Bronchial epithelial cell (primary cell): Measurements from ENCODE around the gene NANOS2. TPM values are rescaled to one million over a fixed set of nuclear protein-coding genes. Genes with fewer than 3 reads are reported as not detected.
A peak's percentile ranks its signal among the peaks of the same experiment; 100 is the strongest.

Experiments
- DNase-seq: peaks from one replicate; pipeline ENCODE4 v3.0.0-alpha.2; 2010; ENCODE audit warnings: low read depth
- FAIRE-seq: peaks from 2 replicates; lab custom pipeline; 2011; peaks lifted over from hg19 to GRCh38; lab: Jason Lieb, UNC
- H3K27me3 ChIP-seq: 2 replicates; pipeline ENCODE4 v1.5.1; 2011; ENCODE audit warnings: low read length; ENCODE audit not compliant: control insufficient read depth, insufficient read depth
- H3K36me3 ChIP-seq: 2 replicates; pipeline ENCODE4 v1.5.1; 2011; ENCODE audit warnings: low read length; ENCODE audit not compliant: control insufficient read depth, insufficient read depth
- H3K4me3 ChIP-seq: 2 replicates; pipeline ENCODE4 v1.5.1; 2011; ENCODE audit warnings: mild to moderate bottlenecking, low read depth, low read length, control low read depth
- total RNA-seq: library from RNA; depleted of rRNA; stranded (reverse); fragments of >200 nt; gene quantifications from 2 replicates; pipeline ENCODE4 v1.2.1, GENCODE V29; 2014
- TF ChIP-seq, protein P1 (sequence below): IDR thresholded peaks from 2 replicates; pipeline ENCODE4 v1.5.1; 2011; ENCODE audit warnings: mild to moderate bottlenecking, moderate library complexity, low read length, control low read depth, inconsistent platforms; ENCODE audit not compliant: insufficient read depth, severe bottlenecking

The NANOS2 gene
- total RNA-seq, 1 donor from 2014 or later: not detected

DNA sequence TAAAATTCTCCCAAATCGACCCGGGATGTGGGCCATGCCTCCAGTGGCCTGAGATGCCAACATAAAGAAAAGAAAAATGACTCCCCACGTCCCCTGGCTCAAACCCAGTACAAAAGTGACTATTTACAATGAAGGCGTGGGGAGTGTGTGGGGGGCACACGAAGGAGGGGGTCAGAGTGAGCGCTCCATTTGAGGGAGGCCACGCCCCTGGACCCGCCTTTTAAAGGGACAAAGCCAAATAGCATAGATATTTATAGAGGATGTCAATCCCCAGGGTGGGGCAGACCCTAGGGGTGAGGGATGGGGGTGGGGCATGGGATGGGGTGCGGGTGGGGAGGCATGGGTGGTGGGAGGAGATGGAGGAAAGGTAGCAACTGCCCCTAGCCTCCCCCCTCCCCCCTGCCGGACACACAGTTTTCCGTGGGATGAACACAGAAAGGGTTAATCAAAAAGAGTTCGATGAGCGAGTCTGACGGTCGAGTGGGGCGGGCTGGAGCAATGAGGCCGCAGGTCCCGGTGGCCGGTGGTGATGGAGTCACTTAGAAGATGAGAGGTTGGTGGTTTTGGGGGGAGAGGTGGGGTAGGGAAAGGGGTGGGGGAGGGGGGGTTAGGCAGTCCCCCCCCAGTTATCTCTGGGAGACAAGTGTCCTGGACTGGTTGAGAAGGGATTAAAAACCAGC lies 20.1 kb upstream of the NANOS2 start:
- FAIRE-seq: no peak
- DNase-seq: no peak
- Histone ChIP-seq H3K36me3 (no peaks in the 10 kb centered on the region), H3K4me3 (no peak overlapping the region), H3K27me3 (peaks cover 7% of the 10 kb centered on the region)
- TF ChIP-seq, protein P1, sequence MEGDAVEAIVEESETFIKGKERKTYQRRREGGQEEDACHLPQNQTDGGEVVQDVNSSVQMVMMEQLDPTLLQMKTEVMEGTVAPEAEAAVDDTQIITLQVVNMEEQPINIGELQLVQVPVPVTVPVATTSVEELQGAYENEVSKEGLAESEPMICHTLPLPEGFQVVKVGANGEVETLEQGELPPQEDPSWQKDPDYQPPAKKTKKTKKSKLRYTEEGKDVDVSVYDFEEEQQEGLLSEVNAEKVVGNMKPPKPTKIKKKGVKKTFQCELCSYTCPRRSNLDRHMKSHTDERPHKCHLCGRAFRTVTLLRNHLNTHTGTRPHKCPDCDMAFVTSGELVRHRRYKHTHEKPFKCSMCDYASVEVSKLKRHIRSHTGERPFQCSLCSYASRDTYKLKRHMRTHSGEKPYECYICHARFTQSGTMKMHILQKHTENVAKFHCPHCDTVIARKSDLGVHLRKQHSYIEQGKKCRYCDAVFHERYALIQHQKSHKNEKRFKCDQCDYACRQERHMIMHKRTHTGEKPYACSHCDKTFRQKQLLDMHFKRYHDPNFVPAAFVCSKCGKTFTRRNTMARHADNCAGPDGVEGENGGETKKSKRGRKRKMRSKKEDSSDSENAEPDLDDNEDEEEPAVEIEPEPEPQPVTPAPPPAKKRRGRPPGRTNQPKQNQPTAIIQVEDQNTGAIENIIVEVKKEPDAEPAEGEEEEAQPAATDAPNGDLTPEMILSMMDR: no peak

DNA sequence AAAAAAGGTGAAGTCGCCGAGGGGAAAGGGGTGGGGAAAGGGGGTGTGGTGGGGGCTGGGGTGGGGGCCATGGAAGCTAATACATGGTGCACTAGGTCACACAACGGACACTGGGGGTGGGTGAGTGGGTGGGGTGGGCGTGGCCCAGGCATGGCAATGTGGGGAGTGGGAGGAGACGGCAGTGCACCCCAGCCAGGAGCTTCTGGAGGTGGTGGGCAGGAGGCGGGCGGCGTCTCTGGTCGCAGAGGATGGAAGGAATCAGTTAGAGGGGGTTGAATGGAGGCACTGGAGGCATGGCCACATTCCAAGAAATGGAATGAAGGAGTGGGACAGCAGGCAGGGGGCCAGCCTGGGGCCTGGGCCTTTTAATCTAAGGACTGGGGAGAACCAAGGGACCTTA lies 19.2 kb upstream of the NANOS2 start:
- Histone ChIP-seq H3K27me3 (peaks cover 7% of the 10 kb centered on the region), H3K36me3 (no peaks in the 10 kb centered on the region), H3K4me3 (no peak overlapping the region)
- no peak for FAIRE-seq
- TF ChIP-seq, protein P1: no peak
- no peak for DNase-seq

DNA sequence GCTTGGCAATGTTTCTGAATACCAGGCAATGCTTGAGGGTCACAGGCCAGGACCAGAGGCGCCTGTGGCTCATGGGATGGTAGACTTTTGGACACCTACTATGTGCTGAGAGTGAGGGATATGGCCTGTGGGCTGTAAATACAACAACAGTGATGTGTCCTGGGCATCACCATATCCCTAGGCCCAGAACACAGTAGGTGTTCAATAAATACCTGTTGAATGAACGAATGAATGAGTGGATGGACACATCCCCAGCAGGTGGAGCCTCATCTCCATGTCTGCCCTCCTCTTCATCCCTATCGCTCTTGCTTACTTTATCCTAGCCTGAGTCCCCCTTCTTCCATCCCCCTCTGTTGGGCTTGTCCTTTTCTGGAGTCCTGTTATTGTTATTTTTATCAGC lies 16.5 kb upstream of the NANOS2 start:
- peaks cover 6% of the 10 kb centered on the region for H3K27me3 ChIP-seq
- no peak for FAIRE-seq
- DNase-seq: no peak
- no peak overlapping the region for H3K4me3 ChIP-seq
- no peaks in the 10 kb centered on the region for H3K36me3 ChIP-seq
- TF ChIP-seq, protein P1: no peak

DNA sequence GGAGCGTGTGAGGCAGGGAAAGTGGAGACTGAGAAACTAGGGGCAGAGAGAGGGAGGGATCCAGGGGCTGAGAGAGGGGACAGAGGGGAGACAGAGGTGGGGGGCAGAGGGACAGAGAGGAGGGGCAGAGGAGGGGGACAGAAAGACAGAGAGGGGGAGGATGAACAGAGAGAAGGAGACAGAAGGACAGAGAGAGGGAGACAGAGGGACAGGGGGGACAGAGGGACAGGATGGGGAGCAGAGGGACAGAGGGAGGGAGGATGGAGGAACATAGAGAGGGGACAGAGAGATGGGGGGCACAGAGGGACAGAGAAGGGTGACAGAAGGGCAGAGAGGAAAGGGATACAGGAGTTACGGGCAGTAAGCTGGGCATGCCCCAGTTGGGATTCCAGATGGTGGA lies 14.7 kb upstream of the NANOS2 start:
- DNase-seq (no peak), FAIRE-seq (no peak)
- TF ChIP-seq, protein P1: no peak
- Histone ChIP-seq H3K36me3 (no peaks in the 10 kb centered on the region), H3K4me3 (no peak overlapping the region), H3K27me3 (no peaks in the 10 kb centered on the region)

DNA sequence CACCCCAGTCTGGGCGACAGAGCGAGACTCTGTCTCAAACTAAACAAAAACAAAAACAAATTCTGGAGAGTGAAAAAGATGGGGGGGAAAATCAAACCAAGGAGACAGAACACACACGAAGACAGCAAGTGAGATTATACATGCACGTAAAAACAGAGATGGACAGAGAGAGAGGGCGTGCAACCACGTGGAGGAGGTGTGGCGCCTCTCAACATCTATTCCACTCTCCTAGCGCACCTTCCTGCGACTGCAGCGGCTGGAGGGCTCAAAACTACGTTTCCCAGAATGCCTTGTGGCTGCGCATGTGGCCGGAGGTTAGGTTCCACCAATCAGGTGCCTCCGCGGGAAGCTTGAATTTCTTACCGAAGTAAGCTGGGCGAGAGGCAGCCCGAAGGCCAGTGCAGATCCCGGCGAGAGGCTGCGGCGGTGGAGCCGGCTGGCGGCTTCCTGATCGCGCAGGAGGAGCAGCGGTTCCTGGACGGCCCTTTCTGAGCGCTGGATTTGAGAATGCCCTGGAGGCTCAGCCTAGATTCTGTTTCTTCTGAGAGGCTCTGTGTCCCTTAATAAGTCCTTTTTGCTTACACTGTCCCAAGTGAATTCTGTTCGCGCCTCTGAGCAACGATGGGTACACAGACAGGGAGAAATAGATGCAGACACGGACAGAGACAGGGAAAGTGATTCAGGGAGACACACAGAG lies 13.1 kb upstream of the NANOS2 start:
- H3K27me3 ChIP-seq: no peaks in the 10 kb centered on the region
- H3K4me3 ChIP-seq: no peak overlapping the region
- no peaks in the 10 kb centered on the region for H3K36me3 ChIP-seq
- FAIRE-seq (no peak), DNase-seq (peak; percentile 90)
- TF ChIP-seq, protein P1: no peak
